H1 (cell line): ENCODE measurements around the gene DRAXIN. TPM values are rescaled to one million over a fixed set of nuclear protein-coding genes. Genes with fewer than 3 reads are reported as not detected.

Experiments used
- CBX8 ChIP-seq: fragments of 300-800, 300-1000 bp; sonication (generic); IDR thresholded peaks from 2 replicates; pipeline ENCODE4 v1.7.1; 2016; ENCODE audit warnings: low read depth, low read length, borderline replicate concordance
- RAD21 ChIP-seq, 2 experiments: IDR thresholded peaks in 1 of 2; conservative IDR thresholded peaks in 1 of 2; 2 replicates each; pipeline ENCODE4 v1.6.1; 2011; ENCODE audit warnings: low read depth in 2 of 2, low read length in 2 of 2, improper control_type of control experiment in 1 of 2, inconsistent platforms in 1 of 2, mild to moderate bottlenecking in 1 of 2, moderate library complexity in 1 of 2
- TBP ChIP-seq: IDR thresholded peaks from 2 replicates; pipeline ENCODE4 v1.6.1; 2011; ENCODE audit warnings: low read depth, low read length, improper control_type of control experiment
- polyA plus RNA-seq, 7 experiments: library from polyadenylated mRNA; depleted of rRNA in 3 of 7; stranded (reverse) in 5 of 7; unstranded in 2 of 7; fragments of >200 nt in 5 of 7; fragments of 200-250 nt in 2 of 7; gene quantifications; 1 replicate in 5 of 7; 2 replicates in 1 of 7; 4 replicates in 1 of 7; pipeline versions ENCODE4 v1.2.1 to v1.2.3, GENCODE V29; 2011 to 2013; ENCODE audit warnings: missing spikeins in 2 of 7, mixed read lengths in 2 of 7
- total RNA-seq: library from RNA; stranded (reverse); fragmentation: NEBNext Ultra II Directional; extraction: Animal tissue kit (Norgen Biotek cat#: 25700); gene quantifications from 2 replicates; pipeline ENCODE4 v1.2.1, GENCODE V29; 2021

Gene DRAXIN
- total and polyA plus RNA-seq, 2 of the 8 experiments (the other 6 are each of a cell fraction or from before 2014, with no cell fraction given), result 4.6 to 17.6 TPM

DNA sequence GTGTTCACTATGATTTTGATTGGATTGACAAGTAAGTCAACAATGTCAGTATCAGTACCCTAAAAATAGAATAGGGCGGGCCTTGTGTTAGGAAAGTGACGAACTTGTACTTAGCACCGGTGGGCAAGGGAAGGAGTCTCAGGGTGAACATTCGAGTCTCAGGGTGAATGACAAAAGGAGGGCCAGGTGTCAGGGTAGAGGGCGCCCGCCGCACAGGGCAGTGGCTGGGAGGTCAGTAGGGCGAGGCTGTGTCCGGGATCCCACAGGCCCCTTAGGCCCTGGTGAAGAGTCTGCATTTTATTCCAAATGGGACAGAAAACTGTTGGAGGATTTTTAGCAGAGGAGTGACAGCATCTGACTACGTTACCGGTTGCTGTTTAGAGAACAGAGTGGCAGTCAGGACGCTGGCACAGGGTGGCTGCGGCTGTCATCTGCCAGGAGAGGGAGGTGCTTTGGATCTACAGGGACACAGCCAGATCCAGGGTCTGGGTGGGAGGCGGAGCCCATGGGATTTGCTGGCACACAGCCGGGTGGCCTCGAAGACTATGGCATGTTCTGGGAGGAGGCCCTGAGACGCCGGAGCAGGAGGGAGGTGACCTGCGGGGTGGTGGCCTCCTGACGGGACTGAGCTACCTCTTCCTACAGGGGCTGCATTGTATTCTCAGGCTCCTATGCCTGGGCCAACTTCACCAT, 55.4 kb downstream of the DRAXIN start (continued):
- TF ChIP-seq TBP (no peak), CBX8 (no peak), RAD21 (IDR thresholded peaks at IDR 0.05 in 1 of 2, conservative IDR thresholded peaks at IDR 0.05 in 1 of 2; ENCODE audit: low read depth in 2 of 2, low read length in 2 of 2) (no peak)
